HG02938 (cell line): ENCODE results near the gene TUFT1.

Experiments
- ATAC-seq: cut with Tn5 transposase; IDR thresholded peaks from one replicate; pipeline ENCODE4 v1.9.1; 2021; ENCODE audit warnings: mild to moderate bottlenecking, moderate library complexity; ENCODE audit not compliant: unreplicated experiment

TUFT1 gene

GRCh38 chr1:151540021-151540981 is at the start of gene TUFT1:
Gene TUFT1, plus strand, starts transcription at chr1:151540309. Its CDS starts 58 bp downstream, at chr1:151540367.
- peak; percentile 91 for ATAC-seq

- ATAC-seq = no peak
Measured at GRCh38 chr1:151491641-151492040, 48.5 kb upstream of the TUFT1 start.

GRCh38 chr1:151492120-151492519 is 48.0 kb upstream of the TUFT1 start:
- ATAC-seq = no peak

GRCh38 chr1:151493042-151493441 is 47.1 kb upstream of the TUFT1 start:
- ATAC-seq = no peak

GRCh38 chr1:151494741-151495281 is 45.3 kb upstream of the TUFT1 start:
- no peak for ATAC-seq

GRCh38 chr1:151495316-151495715 is 44.8 kb upstream of the TUFT1 start:
- no peak for ATAC-seq

- no peak for ATAC-seq
Measured at GRCh38 chr1:151499365-151499764, 40.7 kb upstream of the TUFT1 start.

GRCh38 chr1:151499930-151500329 is 40.2 kb upstream of the TUFT1 start:
- ATAC-seq = no peak

- ATAC-seq = no peak
Measured at GRCh38 chr1:151501474-151501873, 38.6 kb upstream of the TUFT1 start.

GRCh38 chr1:151502035-151502700 is 37.9 kb upstream of the TUFT1 start:
- ATAC-seq = no peak

GRCh38 chr1:151502859-151503780 is 37.0 kb upstream of the TUFT1 start:
- no peak for ATAC-seq

- ATAC-seq = no peak
Measured at GRCh38 chr1:151504252-151504651, 35.9 kb upstream of the TUFT1 start.

GRCh38 chr1:151504759-151505158 is 35.4 kb upstream of the TUFT1 start:
- no peak for ATAC-seq

GRCh38 chr1:151508833-151509232 is 31.3 kb upstream of the TUFT1 start:
- ATAC-seq = no peak

- ATAC-seq = no peak
Measured at GRCh38 chr1:151509350-151510019, 30.6 kb upstream of the TUFT1 start.

GRCh38 chr1:151510020-151510405 is 30.1 kb upstream of the TUFT1 start:
- ATAC-seq = no peak

- ATAC-seq = no peak
Measured at GRCh38 chr1:151510614-151510956, 29.5 kb upstream of the TUFT1 start.

- peak; percentile 70 for ATAC-seq
Measured at GRCh38 chr1:151510957-151511635, 29.0 kb upstream of the TUFT1 start, which contains the start of gene CGN. Gene CGN, plus strand, starts transcription at chr1:151511387. Its CDS starts 7,133 bp downstream, at chr1:151518520.

GRCh38 chr1:151511636-151512215 is 28.4 kb upstream of the TUFT1 start:
- ATAC-seq = no peak
